Panc1 (cell line): ENCODE data around the gene CNTF. TPM values are rescaled to one million over a fixed set of nuclear protein-coding genes. Genes with fewer than 3 reads are reported as not detected.
A peak's percentile ranks its signal among the peaks of the same experiment; 100 is the strongest.

Experiments used
- ATAC-seq: fragments of 200-7000 bp; cut with Tn5 transposase; 2 replicates; pipeline ENCODE4 v1.9.1; 2020; ENCODE audit warnings: mild to moderate bottlenecking, moderate library complexity
- BruUV-seq: library from RNA; stranded (reverse); fragments of 400-500 nt; replicated peaks from 2 replicates; lab custom pipeline; 2021; lab: Mats Ljungman, UMichigan
- CTCF ChIA-PET: fragments of 300-600 bp; sonication (Branson Sonifier 250); formaldehyde crosslinking; loops from one replicate; lab custom pipeline; 2022; ENCODE audit warnings: antibody characterized with exemption; lab: Charles Lee
- POLR2A ChIA-PET: fragments of 300-600 bp; sonication (Branson Sonifier 250); formaldehyde crosslinking; loops from one replicate; lab custom pipeline; 2022; ENCODE audit warnings: antibody characterized with exemption; lab: Charles Lee
- DNase-seq: peaks from one replicate; pipeline ENCODE4 v3.0.0-alpha.2; 2010; ENCODE audit warnings: low read depth, low spot score
- H3K27ac ChIP-seq: 2 replicates; pipeline ENCODE4 v1.5.1; 2011; ENCODE audit warnings: mild to moderate bottlenecking, low read length, inconsistent platforms
- H3K27me3 ChIP-seq: fragments of 200-500 bp; sonication (Bioruptor generic); 2 replicates; pipeline ENCODE4 v1.6.0; 2014; ENCODE audit warnings: low read length, inconsistent platforms; ENCODE audit not compliant: control insufficient read depth, insufficient read depth
- H3K36me3 ChIP-seq: fragments of 200-500 bp; sonication (Bioruptor generic); 2 replicates; pipeline ENCODE4 v1.5.1; 2014; ENCODE audit warnings: inconsistent platforms, mild to moderate bottlenecking, low read length, moderate library complexity; ENCODE audit not compliant: control insufficient read depth, insufficient read depth
- H3K4me1 ChIP-seq: 2 replicates; pipeline ENCODE4 v1.5.1; 2011; ENCODE audit warnings: inconsistent platforms, mild to moderate bottlenecking, low read length, moderate library complexity; ENCODE audit not compliant: control insufficient read depth, insufficient read depth
- H3K4me3 ChIP-seq, 2 experiments: 2 replicates each; pipeline ENCODE4 v1.5.1; 2011 to 2012; ENCODE audit warnings: low read depth in 2 of 2, low read length in 2 of 2, mild to moderate bottlenecking in 2 of 2, inconsistent platforms in 1 of 2, moderate library complexity in 1 of 2
- H3K9me3 ChIP-seq: fragments of 200-500 bp; sonication (Bioruptor generic); 2 replicates; pipeline ENCODE4 v1.5.1; 2014; ENCODE audit warnings: low read depth, mild to moderate bottlenecking, inconsistent platforms, low read length, moderate library complexity; ENCODE audit not compliant: control insufficient read depth, insufficient read depth
- CTCF ChIP-seq: fragments of 450-650 bp; IDR thresholded peaks from 2 replicates; pipeline ENCODE4 v1.5.1; 2017; ENCODE audit warnings: mild to moderate bottlenecking
- POLR2AphosphoS5 ChIP-seq: IDR thresholded peaks from 2 replicates; pipeline ENCODE4 v1.6.1; 2012; ENCODE audit warnings: mild to moderate bottlenecking, low read depth, low read length, moderate library complexity
- REST ChIP-seq, 2 experiments: IDR thresholded peaks; 2 replicates each; pipeline ENCODE4 v1.6.1; 2011 to 2012; ENCODE audit warnings: low read depth in 2 of 2, control low read depth in 1 of 2, low read length in 1 of 2, mild to moderate bottlenecking in 1 of 2, moderate library complexity in 1 of 2; ENCODE audit not compliant: insufficient read depth in 1 of 2
- SIN3A ChIP-seq: IDR thresholded peaks from 2 replicates; pipeline ENCODE4 v1.6.1; 2012; ENCODE audit warnings: low read depth, mild to moderate bottlenecking, low read length, moderate library complexity, borderline replicate concordance; ENCODE audit not compliant: insufficient read depth
- TCF7L2 ChIP-seq: IDR thresholded peaks from 2 replicates; pipeline ENCODE4 v1.6.1; 2011; ENCODE audit warnings: mild to moderate bottlenecking, low read depth, low read length, inconsistent platforms
- in situ Hi-C: cut with HindIII; loops from 2 replicates; pipeline ENCODE4 v1.10.0; 2016; ENCODE audit warnings: low sequenced_read_pairs, low pct_unique_long_range_greater_than_20kb
- intact Hi-C: fragments of 100-400 bp; cut with micrococcal nuclease; formaldehyde crosslinking; loops from one replicate; pipeline ENCODE4 v1.10.0; 2022; ENCODE audit not compliant: unreplicated experiment
- total RNA-seq: library from RNA; stranded (reverse); gene quantifications from one replicate; pipeline ENCODE4 v1.2.1, GENCODE V29; 2021; ENCODE audit not compliant: unreplicated experiment

The CNTF gene
- total RNA-seq, 1 experiment from 2014 or later, result 3.0 TPM

GRCh38 chr11:58629857-58630256 is 7.4 kb downstream of the CNTF start:
- H3K27ac ChIP-seq, result no peak overlapping the region
- H3K4me1 ChIP-seq, result no peaks in the 10 kb centered on the region
- peak; percentile 18 for DNase-seq
- ChIA-PET CTCF (interaction anchor here (0.6 to 0.8 kb wide), 4 partner anchors 50 to 1898 kb away, joined by 3 to 5 read pairs (median 4); partner anchors contain the start of genes DTX4 and LPXN), POLR2A (interaction anchor here (0.5 to 0.6 kb wide), 3 partner anchors 50 to 1298 kb away, joined by 4 read pairs; no protein-coding TSS in a partner anchor)
- no peaks in the 10 kb centered on the region for H3K27me3 ChIP-seq
- ATAC-seq, result no peak; the same call in 1 of the 2 replicates
- H3K36me3 ChIP-seq, result peaks cover 13% of the 10 kb centered on the region
- in situ Hi-C loops, result no loop called here
- intact Hi-C loops, result no loop called here
- no peak for TF ChIP-seq TCF7L2
- no peak for TF ChIP-seq REST (IDR thresholded peaks at IDR 0.05; ENCODE audit: insufficient read depth in 1 of 2, low read depth in 2 of 2, low read length in 1 of 2)
- TF ChIP-seq POLR2AphosphoS5, result no peak
- peak; percentile 78 for TF ChIP-seq CTCF
- TF ChIP-seq SIN3A, result no peak
- no peak overlapping the region for H3K4me3 ChIP-seq
- BruUV-seq, result no TSS peak
- H3K9me3 ChIP-seq, result no peaks in the 10 kb centered on the region

DNA sequence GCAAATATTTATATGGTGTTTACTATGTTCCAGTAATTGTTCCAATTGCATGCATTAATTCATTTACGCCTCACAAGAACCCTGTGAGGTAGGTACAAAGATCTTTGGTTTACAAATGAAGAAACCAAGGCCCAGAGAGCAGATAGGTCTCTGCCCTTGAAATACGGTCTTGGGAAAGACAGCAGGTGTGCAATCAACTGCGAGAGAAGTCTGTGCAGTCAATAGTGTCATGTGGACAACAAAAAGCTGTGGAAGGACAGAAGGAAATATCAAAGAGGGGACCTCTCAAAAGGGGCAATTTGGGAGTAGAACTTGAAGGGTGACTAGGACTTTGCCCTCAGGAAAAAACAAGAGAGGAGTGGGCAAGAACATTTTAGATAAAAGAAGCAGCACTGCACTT is 8.9 kb downstream of the CNTF start:
- no peak overlapping the region for H3K4me3 ChIP-seq
- POLR2A ChIA-PET, result no interaction called here
- H3K4me1 ChIP-seq, result no peaks in the 10 kb centered on the region
- no TSS peak for BruUV-seq
- ATAC-seq, result no peak
- TF ChIP-seq SIN3A (no peak), REST (IDR thresholded peaks at IDR 0.05; ENCODE audit: insufficient read depth in 1 of 2, low read depth in 2 of 2, low read length in 1 of 2) (no peak), TCF7L2 (no peak), POLR2AphosphoS5 (no peak), CTCF (no peak)
- H3K36me3 ChIP-seq, result peaks cover 8% of the 10 kb centered on the region
- no peaks in the 10 kb centered on the region for H3K27me3 ChIP-seq
- H3K27ac ChIP-seq, result no peak overlapping the region
- intact Hi-C loops (no loop called here), in situ Hi-C loops (no loop called here)
- CTCF ChIA-PET, result no interaction called here
- no peaks in the 10 kb centered on the region for H3K9me3 ChIP-seq
- no peak for DNase-seq
